SW480 (cell line): ENCODE measurements around the gene CREB3L1.
A peak's percentile ranks its signal among the peaks of the same experiment; 100 is the strongest.

ENCODE experiments used
- DNase-seq: peaks from one replicate; pipeline ENCODE4 v3.0.0-alpha.2; 2016; ENCODE audit warnings: low spot score

CREB3L1 gene

GRCh38 chr11:46326813-46327416 lies 49.5 kb downstream of the CREB3L1 start:
- DNase-seq = no peak

GRCh38 chr11:46327829-46328228 lies 50.4 kb downstream of the CREB3L1 start:
- DNase-seq = no peak

- no peak for DNase-seq
Measured at GRCh38 chr11:46330154-46330553, 52.7 kb downstream of the CREB3L1 start.

- DNase-seq = no peak
Measured at GRCh38 chr11:46330563-46331281, 53.3 kb downstream of the CREB3L1 start.

GRCh38 chr11:46331282-46331984 lies 54.0 kb downstream of the CREB3L1 start:
- no peak for DNase-seq

- DNase-seq = no peak
Measured at GRCh38 chr11:46332093-46332567, 54.7 kb downstream of the CREB3L1 start.

- no peak for DNase-seq
Measured at GRCh38 chr11:46332568-46333393, 55.3 kb downstream of the CREB3L1 start.

- no peak for DNase-seq
Measured at GRCh38 chr11:46333394-46333947, 56.0 kb downstream of the CREB3L1 start.

GRCh38 chr11:46334211-46334610 lies 56.7 kb downstream of the CREB3L1 start:
- no peak for DNase-seq

- DNase-seq = no peak
Measured at GRCh38 chr11:46335271-46335670, 57.8 kb downstream of the CREB3L1 start.

- peak; percentile 29 for DNase-seq
Measured at GRCh38 chr11:46335890-46336562, 58.6 kb downstream of the CREB3L1 start.

- no peak for DNase-seq
Measured at GRCh38 chr11:46336563-46337180, 59.2 kb downstream of the CREB3L1 start.

- peak; percentile 34 for DNase-seq
Measured at GRCh38 chr11:46337626-46338345, 60.3 kb downstream of the CREB3L1 start.

GRCh38 chr11:46338636-46338987 lies 61.1 kb downstream of the CREB3L1 start:
- DNase-seq = no peak

- no peak for DNase-seq
Measured at GRCh38 chr11:46338988-46339666, 61.7 kb downstream of the CREB3L1 start.

- DNase-seq = no peak
Measured at GRCh38 chr11:46339816-46340215, 62.4 kb downstream of the CREB3L1 start.

- DNase-seq = no peak
Measured at GRCh38 chr11:46341454-46341853, 64.0 kb downstream of the CREB3L1 start.

- no peak for DNase-seq
Measured at GRCh38 chr11:46342239-46342638, 64.8 kb downstream of the CREB3L1 start.

- no peak for DNase-seq
Measured at GRCh38 chr11:46343520-46343919, 66.1 kb downstream of the CREB3L1 start.
